ENCODE results near the gene COL12A1.

GRCh38 chr6:75079589-75079988 lies 126.3 kb downstream of the COL12A1 start:
- TF ChIP-seq, protein P1, sequence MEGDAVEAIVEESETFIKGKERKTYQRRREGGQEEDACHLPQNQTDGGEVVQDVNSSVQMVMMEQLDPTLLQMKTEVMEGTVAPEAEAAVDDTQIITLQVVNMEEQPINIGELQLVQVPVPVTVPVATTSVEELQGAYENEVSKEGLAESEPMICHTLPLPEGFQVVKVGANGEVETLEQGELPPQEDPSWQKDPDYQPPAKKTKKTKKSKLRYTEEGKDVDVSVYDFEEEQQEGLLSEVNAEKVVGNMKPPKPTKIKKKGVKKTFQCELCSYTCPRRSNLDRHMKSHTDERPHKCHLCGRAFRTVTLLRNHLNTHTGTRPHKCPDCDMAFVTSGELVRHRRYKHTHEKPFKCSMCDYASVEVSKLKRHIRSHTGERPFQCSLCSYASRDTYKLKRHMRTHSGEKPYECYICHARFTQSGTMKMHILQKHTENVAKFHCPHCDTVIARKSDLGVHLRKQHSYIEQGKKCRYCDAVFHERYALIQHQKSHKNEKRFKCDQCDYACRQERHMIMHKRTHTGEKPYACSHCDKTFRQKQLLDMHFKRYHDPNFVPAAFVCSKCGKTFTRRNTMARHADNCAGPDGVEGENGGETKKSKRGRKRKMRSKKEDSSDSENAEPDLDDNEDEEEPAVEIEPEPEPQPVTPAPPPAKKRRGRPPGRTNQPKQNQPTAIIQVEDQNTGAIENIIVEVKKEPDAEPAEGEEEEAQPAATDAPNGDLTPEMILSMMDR (IDR thresholded peaks at IDR 0.05; ENCODE audit: insufficient read depth, low read length) = no peak
- TF ChIP-seq POLR2AphosphoS5 (IDR thresholded peaks at IDR 0.05; ENCODE audit: low read depth) = no peak
- TF ChIP-seq REST (IDR thresholded peaks at IDR 0.05; ENCODE audit: insufficient replicate concordance, low read depth) = no peak
- TF ChIP-seq SPI1 (IDR thresholded peaks at IDR 0.05; ENCODE audit: borderline replicate concordance, low read depth) = no peak

Data from HL-60 (cell line).